HuH-7.5 (cell line): ENCODE data around the gene ROS1.

ENCODE experiments used
- DNase-seq: peaks from one replicate; pipeline ENCODE4 v3.0.0; 2011; ENCODE audit warnings: low spot score

ROS1 gene

DNA sequence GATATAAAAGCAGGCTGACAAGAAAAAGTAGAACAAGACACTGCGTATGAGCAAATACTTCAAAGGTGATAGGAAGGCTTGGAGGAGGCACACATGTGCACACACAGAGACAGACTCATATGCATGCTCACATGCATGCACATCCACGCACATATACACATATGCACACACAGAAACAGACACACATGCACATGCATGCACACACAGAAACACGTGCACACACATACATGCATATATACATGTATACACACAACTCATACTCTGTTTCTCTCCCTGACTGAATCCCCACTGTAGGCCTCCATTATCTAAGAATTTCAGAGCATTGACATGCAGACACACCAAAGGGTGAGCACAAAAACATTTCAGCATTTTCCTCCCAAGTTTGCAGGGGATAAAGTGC lies 116.7 kb downstream of the ROS1 start:
- DNase-seq: no peak

DNA sequence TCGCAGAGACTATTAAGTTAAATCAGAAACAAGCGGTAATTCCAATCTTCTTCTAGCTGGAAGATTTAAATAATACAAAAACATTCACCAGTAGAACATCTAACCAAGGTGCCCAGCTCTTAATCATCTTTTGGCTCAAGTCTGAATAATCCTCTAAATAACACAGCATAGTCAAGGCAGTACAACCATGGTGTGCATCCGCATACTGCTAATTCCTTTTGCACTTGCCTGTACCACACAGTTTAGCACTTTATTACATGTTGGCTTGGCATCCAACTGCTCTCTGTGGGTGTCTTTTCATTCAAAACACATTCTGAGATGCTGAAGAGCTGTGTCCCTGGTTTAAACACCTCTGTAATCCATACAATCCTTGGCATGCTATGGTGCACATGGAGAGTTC lies 118.1 kb downstream of the ROS1 start:
- no peak for DNase-seq

DNA sequence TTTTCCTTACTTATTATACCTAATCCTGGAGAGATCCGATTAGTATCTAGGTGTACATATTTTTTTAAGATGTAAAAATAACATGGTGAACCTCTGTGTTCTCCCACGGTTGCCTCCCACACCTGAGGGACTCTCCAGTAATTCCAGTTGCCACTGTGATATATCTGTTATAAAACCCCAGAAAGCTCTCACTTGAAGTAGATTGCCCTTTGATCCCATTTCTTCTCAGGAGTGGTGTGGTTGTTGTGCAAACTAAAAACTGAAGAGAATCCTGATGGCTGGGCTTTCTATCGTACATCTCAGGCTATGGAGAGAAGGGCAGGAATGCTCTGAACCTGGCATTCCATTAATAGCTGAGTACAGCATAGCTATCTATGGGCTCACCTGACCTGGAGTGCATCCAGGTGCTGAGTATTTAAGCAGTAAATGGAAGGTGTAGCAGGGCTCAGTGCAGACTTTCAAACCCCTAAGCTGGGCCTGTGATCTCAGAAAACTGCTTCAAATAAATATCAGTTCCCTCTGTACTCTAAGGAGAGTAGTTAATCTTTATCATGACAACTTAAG lies 119.4 kb downstream of the ROS1 start:
- DNase-seq: no peak

DNA sequence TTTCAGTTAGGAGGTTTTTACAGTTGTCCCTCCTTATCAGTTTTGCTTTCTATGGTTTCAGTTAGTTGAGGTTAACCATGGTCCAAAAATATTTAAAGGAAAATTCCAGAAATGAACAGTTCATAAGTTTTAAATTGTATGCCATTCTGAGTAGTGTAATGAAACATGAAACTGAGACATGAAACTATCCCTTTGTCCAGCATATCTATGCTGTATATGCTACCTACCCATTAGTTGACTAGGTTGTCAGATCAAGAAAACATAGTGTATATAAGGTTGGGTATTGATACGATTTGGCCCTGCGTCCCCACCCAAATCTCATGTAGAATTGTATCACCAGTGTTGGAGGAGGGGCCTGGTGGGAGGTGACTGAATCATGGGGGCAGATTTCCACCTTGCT lies 121.3 kb downstream of the ROS1 start:
- DNase-seq: no peak

DNA sequence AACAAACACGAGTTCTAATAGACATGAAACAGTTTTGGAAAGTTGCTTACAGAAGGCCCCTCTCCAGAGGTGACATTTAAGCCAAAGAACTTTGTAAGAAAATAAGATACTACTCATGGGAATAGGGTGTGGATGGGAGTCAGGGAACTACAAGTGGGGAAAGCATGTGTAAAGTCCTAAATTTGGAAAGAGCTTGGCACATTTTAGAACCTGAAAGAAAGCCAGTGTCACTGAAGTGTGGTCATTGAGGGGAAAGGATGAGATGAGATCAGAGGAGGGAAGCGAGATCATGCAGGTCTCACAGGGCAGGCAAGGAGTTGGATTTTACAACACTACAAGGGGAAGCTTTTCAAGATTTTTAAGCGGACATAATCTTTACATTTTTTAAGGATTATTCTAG lies 122.4 kb downstream of the ROS1 start:
- DNase-seq: no peak

DNA sequence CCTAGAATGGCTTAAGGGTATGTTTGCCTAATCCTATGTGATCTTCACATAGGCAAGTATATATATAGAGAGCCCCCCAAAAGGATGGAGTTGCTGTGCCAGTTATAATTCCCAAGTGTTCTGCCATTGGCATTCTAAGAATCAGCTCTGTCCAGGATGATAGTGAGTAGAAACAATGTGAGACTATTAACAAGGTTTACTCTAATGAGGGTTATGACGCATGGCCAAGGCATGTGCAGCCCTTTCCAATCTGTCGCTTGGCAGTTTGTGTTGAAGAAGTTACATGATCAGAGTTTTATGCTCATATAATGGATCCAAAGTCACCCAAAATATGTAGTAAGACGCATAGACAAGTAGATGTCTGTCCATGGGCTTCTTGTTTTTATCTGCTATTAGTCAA lies 126.8 kb downstream of the ROS1 start:
- DNase-seq: no peak

DNA sequence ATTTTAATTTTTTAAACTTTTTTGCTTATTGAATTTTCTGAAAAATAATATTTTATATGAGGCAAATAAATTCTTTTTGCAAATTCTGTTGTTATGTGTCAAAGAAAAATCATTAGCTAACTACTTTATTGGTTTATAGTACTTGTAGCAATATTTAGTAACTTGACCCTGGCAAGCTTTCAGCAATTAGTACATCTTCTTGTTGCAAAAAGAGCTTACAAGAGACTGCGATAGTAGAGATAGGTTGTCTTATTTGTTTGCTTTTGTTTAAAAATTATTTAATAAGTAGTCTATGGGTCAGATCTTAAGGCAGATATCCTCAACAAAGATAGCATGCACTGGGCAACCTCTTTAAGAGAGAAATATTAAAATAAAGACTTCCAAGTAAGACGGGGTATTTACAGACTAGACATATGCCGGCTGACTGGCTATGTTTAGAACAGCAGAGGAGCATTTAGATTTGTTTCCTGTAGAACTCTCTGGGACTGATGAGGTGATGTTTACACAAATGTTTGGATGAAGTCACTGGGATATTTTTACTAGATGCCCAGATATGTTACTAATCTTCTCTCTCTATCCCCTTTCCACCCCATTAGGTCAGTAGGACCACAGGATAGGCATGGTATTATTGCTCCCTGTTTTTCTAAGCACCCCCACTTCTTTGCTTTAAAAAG lies 135.4 kb downstream of the ROS1 start:
- no peak for DNase-seq

DNA sequence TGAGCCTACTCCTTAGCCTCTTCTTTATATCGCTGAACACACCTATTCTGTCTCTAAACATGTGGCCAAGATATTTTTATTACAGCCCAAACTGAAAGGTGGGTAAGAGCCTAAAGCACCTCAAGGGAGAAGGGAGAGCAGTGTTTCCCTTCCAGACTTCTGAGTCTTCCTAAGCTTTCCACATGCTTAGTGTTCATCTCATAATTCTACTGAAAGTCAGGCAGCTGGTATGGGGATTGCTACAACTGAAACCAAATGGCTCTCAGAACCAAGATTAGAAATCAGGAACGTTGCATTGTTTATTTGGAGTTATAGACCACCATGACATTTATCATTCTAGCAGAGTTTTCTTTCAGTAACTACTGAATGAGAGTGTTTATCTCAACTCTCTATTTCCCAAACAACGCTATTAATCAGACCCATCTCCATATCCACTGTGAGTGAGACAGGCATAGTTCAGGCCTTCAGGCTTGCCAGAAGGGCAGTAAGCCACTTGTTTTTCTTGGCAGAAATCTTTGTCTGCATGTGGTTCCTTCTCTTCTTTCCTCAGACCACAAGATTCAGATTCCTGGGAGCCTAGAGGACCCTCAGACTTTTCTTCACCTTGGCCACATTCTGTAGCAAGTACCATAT lies 137.5 kb downstream of the ROS1 start:
- DNase-seq: no peak

DNA sequence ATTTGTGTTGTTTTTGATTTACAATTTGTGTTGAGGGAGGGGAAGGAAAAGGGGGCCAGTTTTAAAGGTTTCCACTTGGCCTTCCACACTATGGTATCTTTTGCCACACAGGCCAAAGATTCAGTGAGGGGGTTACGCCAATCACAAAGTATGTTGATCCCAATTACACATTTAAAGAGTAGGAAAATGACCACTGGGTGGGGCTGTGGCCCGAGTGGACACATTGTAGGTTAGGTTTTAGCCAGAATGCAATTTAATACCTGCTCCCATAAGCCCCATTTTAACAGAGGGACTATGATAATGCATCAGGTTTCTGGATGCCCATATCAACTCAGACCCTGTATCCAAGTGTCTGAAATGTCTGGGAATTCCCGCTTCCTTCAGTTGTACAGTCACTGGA lies 144.8 kb downstream of the ROS1 start:
- DNase-seq: no peak

DNA sequence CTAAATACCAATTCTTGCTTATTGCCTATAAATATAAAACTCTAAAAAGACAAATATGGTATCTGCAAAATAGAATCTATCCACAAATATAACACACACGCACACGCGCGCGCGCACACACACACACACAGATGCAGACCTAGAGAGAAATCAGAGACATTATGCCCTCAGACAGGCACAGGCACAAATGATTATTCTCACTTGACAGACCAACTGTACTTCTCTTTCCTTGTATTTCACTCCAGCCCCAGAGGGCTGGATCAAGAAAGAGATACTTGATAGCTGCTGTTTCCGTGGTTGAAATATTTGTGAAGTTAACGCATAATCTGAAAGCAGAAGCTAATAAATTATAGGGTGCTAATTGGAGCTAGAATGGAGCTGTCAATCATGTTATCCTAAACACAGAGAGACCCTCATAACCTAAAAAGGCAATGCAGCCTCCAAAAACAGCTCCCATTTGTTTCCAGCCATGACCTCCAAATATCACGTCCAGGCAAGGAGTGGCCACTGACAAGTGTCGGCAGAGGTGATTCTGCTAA lies 148.9 kb downstream of the ROS1 start:
- DNase-seq: no peak

DNA sequence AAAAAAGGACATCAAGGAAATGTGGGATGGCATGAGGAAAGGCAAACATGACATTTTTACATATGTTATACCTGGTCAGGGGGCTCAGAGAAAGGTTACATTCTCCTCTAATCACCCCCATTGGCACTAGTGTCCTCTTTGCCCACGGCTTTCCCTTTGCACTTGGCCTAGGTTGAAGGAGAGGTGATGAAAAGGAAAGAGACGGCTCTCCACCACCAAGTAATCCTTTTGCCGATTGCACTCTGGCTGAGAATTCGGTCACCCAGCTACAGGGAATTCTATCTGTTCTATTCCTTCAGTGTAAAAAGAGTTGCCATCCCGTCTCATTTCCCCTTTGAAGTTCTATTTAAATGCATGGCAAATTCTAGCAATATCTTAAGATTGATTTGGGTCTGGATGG lies 150.0 kb downstream of the ROS1 start:
- no peak for DNase-seq

DNA sequence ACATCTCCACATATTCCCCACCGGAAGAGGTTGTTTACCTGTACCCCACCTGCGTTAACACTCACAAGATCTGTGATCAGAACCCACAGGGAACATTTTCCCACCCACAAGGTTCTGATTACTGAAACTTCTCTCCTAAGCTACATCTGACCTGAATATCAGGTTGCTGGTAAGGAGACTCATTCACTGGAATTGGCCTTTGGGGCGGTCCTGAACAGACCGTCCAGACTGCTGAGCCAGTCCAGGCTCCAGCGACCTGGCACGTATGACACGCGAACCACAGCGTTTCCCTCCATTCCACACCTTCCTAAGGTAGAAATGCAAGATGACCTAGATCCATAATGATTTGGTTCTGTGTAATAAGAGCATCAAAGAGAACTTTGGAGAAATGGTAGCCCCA lies 150.5 kb downstream of the ROS1 start:
- DNase-seq: no peak

DNA sequence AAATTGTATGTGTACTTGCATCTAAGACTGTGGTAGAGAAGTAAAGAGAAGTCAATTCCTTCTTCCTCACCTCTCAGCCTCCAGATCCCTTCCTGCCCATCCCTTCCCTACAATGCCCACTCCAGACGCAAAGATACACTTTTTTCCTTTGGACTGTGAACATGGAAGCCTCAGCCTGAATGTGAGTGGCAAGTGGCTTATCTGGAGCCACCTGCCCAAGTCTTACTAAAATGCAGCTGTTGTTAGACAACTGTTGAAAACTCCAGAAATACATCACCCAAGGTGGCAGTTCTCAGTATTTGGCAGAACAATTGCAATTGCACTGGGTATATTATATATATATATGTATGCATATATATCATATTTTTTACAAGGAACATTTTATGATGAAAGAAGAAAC lies 152.9 kb downstream of the ROS1 start:
- DNase-seq: no peak

DNA sequence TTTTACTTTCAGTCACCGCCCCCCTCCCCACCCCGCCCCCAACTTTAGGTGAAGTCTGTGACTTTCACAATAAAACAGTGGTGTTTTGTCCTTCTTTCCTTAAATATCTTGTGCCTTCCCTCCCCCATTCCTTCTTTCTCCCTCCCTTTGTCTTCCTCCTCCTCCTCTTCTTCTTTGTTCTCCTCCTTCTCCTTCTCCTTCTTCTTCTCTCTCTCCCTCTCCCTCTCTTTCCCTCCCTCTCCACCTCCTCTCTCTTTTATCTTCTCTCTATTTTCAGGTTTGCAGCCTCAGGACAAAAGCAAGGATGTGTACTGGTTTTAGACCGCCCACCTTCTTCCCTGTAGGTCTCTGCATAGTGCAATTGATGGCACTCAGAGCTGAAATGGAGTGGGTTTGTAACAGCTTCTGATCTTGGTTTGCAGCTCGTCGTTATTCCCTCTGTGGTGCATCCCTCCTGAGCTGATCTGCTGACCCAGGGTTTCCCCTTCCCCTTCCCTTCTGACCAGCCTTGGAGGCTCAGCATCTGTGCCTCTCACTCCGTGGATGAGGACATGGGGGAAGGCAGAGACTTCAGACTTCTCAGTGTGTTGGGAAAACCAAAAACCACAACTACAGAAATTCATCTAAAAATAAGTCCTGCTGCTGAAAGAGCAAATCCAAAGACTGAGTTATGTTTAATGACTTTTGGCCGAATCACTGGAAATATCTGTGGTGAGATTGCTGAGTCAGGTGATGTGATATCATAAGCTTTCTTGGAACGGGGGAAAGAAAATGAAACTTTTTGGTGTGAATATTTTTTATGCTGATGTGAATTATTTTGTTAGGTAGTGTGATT lies 153.5 kb downstream of the ROS1 start:
- no peak for DNase-seq

DNA sequence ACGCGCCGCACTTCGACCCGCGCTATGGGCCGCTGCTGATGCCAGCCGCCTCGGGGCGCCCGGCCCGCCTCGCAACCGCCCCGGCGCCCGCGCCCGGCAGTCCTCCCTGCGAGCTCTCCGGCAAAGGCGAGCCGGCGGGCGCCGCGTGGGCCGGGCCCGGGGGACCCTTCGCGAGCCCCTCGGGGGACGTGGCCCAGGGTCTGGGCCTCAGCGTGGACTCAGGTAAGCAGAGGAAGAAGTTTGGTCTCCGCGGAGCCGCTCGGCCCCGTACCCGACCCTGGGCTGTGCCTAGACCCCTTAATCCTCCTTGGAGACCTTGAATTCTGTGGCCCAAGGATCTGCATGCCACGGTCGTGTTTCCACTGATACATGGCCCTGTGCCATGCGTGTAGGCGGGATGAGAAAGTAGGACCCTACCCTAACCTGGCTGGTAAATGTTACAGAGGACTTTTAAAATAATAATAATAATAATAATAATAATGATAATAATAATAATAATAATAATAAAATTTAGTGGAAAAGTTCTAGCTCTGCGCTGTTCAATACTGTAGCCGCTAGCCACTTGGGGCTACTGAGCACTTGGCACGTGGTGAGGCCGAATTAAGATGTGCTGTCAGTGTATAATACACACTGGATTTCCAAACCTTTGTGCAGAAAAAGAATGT lies 154.8 kb downstream of the ROS1 start:
- no peak for DNase-seq

DNA sequence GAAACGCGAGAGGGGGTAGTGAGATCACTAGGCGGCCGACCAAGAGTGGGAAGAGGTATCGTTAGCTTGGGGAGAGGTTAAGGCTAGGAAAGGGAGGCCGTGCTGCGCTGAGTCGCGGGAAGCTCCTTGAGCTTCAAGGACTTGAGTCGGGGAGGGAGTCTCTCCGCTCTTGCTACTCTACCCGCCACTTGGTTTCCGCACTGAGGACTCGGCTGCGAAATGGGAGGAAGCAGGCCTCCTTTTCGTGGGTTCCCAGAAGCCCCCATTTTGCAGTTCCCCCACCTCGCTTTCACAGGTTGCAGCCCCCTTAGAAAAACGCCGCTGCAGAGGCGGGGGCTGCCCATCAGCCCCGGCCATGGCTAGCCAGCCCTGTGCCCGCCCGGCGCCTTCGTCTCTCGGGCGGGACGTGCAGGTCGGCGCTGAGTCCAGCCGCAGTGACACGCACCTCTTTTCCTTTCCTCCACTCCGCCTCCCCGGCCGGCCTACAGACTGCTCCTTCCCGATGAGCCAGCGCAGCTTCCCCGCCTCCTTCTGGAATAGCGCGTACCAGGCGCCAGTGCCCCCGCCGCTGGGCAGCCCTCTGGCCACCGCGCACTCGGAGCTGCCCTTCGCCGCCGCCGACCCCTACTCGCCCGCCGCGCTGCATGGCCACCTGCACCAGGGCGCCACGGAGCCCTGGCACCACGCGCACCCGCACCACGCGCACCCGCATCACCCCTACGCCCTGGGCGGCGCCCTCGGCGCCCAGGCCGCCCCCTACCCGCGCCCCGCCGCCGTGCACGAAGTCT lies 155.5 kb downstream of the ROS1 start:
- no peak for DNase-seq

DNA sequence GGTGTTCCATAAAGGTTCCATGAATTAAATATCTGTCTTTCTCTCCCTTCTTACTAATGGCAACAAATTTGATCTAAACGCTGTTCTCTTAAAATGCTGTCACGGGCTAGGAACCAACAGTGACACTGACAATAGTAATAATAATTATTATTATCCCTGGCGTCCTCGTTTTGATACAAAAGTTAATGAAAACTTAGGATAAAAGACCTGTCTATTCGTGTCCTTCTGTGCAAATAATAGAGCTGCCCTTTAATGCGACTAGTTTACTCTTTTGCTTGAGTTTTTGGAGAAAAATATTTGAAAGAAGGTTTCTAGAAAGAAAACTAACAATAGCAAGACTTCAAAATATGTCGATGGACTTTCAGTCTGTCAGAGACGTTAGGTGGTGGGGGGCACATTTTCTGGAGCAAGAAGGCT lies 156.1 kb downstream of the ROS1 start:
- DNase-seq: no peak

DNA sequence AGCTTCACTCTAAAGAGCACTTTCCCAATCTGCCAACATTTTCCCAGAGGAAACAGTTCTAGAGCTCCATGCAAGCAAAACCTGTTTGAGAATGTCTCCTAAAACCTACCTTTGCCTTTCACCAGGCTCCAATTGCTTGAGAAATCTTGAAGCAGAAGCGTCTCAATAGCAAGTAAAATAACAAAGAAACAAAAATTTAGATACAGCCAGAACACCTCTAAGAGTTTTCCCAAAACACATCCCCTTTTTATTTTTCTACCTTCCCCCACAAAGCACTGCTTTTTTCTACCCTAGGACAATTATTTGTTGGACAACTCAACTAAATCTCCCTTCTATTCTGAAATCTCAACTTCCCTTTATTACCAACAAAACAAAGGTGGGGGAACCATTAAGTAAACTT lies 156.8 kb downstream of the ROS1 start:
- DNase-seq: no peak

DNA sequence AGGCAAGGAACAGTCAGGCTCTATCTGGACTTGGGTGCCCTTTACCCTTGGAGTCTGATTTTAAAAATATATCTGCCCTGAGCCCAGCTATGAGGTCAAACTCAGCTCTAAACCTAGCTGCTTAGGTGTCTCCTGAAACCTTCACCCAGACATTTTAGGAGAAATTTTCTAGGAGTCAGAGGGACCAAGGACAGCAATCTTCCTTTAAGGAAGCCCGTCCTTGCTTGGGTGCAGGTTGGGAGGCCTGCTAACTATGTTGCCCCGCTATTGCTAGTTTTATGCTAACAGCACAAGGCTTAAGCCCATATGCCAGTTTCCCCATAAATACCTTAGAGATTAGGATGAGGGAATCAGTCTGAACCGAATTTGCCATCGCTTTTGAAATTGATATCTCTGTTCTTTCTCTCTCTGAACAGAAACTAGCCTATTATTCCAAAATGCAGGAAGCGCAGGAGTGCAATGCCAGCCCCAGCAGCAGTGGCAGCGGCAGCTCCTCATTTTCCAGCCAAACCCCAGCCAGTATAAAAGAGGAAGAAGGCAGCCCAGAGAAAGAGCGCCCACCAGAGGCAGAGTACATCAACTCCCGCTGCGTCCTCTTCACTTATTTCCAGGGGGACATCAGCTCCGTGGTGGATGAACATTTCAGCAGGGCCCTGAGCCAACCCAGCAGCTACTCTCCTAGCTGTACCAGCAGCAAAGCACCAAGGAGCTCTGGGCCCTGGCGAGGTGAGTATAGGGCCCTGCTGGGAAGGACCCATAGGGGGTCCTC lies 157.8 kb downstream of the ROS1 start:
- DNase-seq: peak; percentile 79

DNA sequence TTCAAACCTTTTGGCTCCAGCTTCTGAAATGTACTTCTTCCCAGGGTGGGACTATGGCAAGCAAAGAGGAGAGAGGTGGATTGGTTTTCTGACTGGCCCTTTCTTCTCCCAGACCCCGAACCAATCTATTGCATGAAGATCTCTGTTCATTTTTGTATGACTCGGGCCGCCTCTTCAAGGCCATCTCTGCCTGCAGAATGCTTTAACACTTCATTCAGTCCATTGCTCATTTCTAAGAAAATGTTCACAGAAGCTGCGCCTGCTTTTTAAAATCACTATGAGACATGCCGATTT lies 158.7 kb downstream of the ROS1 start:
- no peak for DNase-seq
